Neural cell (in vitro differentiated cells): ENCODE measurements around the gene ETV3L. TPM values are rescaled to one million over a fixed set of nuclear protein-coding genes. Genes with fewer than 3 reads are reported as not detected.

ENCODE experiments used
- H2AFZ ChIP-seq: fragments of 200-600, 300-800 bp; sonication (generic), shearing (Covaris generic); 2 replicates; pipeline ENCODE4 v1.6.0; 2014; ENCODE audit warnings: low read depth, mild to moderate bottlenecking, antibody characterized with exemption, low read length, moderate library complexity
- H3F3A ChIP-seq: fragments of 200-600 bp; shearing (Covaris generic); 2 replicates; pipeline ENCODE4 v1.6.1; 2016; ENCODE audit warnings: mild to moderate bottlenecking, moderate library complexity, mixed read lengths, antibody characterized with exemption, low read length; ENCODE audit not compliant: insufficient read depth, poor library complexity, severe bottlenecking
- H3K27ac ChIP-seq: fragments of 200-600, 300-800 bp; sonication (generic), shearing (Covaris generic); 2 replicates; pipeline ENCODE4 v1.5.1; 2014; ENCODE audit warnings: mild to moderate bottlenecking, low read length, moderate library complexity
- H3K27me3 ChIP-seq: fragments of 300-800, 200-600 bp; sonication (generic), shearing (Covaris generic); 2 replicates; pipeline ENCODE4 v1.6.0; 2014; ENCODE audit warnings: mild to moderate bottlenecking, low read depth, low read length, moderate library complexity; ENCODE audit not compliant: insufficient read depth
- H3K36me3 ChIP-seq: fragments of 300-800, 200-600 bp; sonication (generic), shearing (Covaris generic); 2 replicates; pipeline ENCODE4 v1.5.1; 2014; ENCODE audit warnings: mild to moderate bottlenecking, antibody characterized with exemption, low read length, moderate library complexity; ENCODE audit not compliant: insufficient read depth
- H3K4me2 ChIP-seq: fragments of 300-800, 200-600 bp; sonication (generic), shearing (Covaris generic); 2 replicates; pipeline ENCODE4 v1.6.0; 2014; ENCODE audit warnings: mild to moderate bottlenecking, low read length
- H3K4me3 ChIP-seq: fragments of 300-800, 200-600 bp; sonication (generic), shearing (Covaris generic); 2 replicates; pipeline ENCODE4 v1.5.1; 2014; ENCODE audit warnings: mild to moderate bottlenecking, low read length, moderate library complexity
- H3K79me2 ChIP-seq: fragments of 200-600 bp; shearing (Covaris generic); replicated peaks from 2 replicates; pipeline ENCODE4 v1.6.0; 2014; ENCODE audit warnings: mild to moderate bottlenecking, low read length, moderate library complexity; ENCODE audit not compliant: insufficient read depth
- H3K9ac ChIP-seq: fragments of 300-800, 200-600 bp; sonication (generic), shearing (Covaris generic); 2 replicates; pipeline ENCODE4 v1.6.1; 2016; ENCODE audit warnings: mild to moderate bottlenecking, low read length, mixed read lengths
- H3K9me2 ChIP-seq: fragments of 200-600 bp; shearing (Covaris generic); 2 replicates; pipeline ENCODE4 v1.6.1; 2016; ENCODE audit warnings: mild to moderate bottlenecking, low read length, mixed read lengths; ENCODE audit not compliant: insufficient read depth
- H3K9me3 ChIP-seq: fragments of 200-600, 300-800 bp; sonication (generic), shearing (Covaris generic); 2 replicates; pipeline ENCODE4 v1.6.1; 2016; ENCODE audit warnings: mild to moderate bottlenecking, mixed run types, low read length, moderate library complexity, mixed read lengths
- H4K20me1 ChIP-seq: fragments of 200-600 bp; shearing (Covaris generic); 2 replicates; pipeline ENCODE4 v1.6.1; 2016; ENCODE audit warnings: mild to moderate bottlenecking, mixed run types; ENCODE audit not compliant: insufficient read depth
- CTCF ChIP-seq: fragments of 450-650 bp; IDR thresholded peaks from 2 replicates; pipeline ENCODE4 v1.5.1; 2014; ENCODE audit warnings: antibody characterized with exemption, mild to moderate bottlenecking, moderate library complexity; ENCODE audit not compliant: poor library complexity, severe bottlenecking
- EP300 ChIP-seq: fragments of 450-650 bp; conservative IDR thresholded peaks from 2 replicates; pipeline ENCODE4 v1.6.1; 2014; ENCODE audit warnings: antibody characterized with exemption, mild to moderate bottlenecking, moderate library complexity; ENCODE audit not compliant: poor library complexity, severe bottlenecking
- EZH2 ChIP-seq: fragments of 200-600, 300-800 bp; shearing (Covaris generic), sonication (generic); IDR thresholded peaks from 2 replicates; pipeline ENCODE4 v1.6.1; 2014; ENCODE audit warnings: antibody characterized with exemption, low read length, borderline replicate concordance, mild to moderate bottlenecking; ENCODE audit not compliant: insufficient read depth, poor library complexity, severe bottlenecking
- MXI1 ChIP-seq: fragments of 450-650 bp; conservative IDR thresholded peaks from 2 replicates; pipeline ENCODE4 v1.6.1; 2014; ENCODE audit warnings: antibody characterized with exemption, mild to moderate bottlenecking; ENCODE audit not compliant: poor library complexity, severe bottlenecking
- POLR2AphosphoS5 ChIP-seq: IDR thresholded peaks from 2 replicates; pipeline ENCODE4 v1.6.1; 2012
- RAD21 ChIP-seq: fragments of 450-650 bp; conservative IDR thresholded peaks from 2 replicates; pipeline ENCODE4 v1.6.1; 2014; ENCODE audit warnings: antibody characterized with exemption, mild to moderate bottlenecking, moderate library complexity
- REST ChIP-seq: IDR thresholded peaks from 2 replicates; pipeline ENCODE4 v1.6.1; 2012; ENCODE audit warnings: borderline replicate concordance
- SMC3 ChIP-seq: fragments of 450-650 bp; conservative IDR thresholded peaks from 2 replicates; pipeline ENCODE4 v1.6.1; 2014; ENCODE audit warnings: antibody characterized with exemption, mild to moderate bottlenecking, moderate library complexity; ENCODE audit not compliant: poor library complexity
- TAF1 ChIP-seq: IDR thresholded peaks from 2 replicates; pipeline ENCODE4 v1.6.1; 2012; ENCODE audit warnings: low read depth
- polyA plus RNA-seq: library from polyadenylated mRNA; depleted of rRNA; stranded (reverse); fragments of >200 nt; gene quantifications from 2 replicates; pipeline ENCODE4 v1.2.3, GENCODE V29; 2014

The ETV3L gene
- polyA plus RNA-seq, 1 donor from 2014 or later, result not detected

GRCh38 chr1:157139052-157139715 is 39.6 kb upstream of the ETV3L start:
- Histone ChIP-seq H3K9me3 (no peaks in the 10 kb centered on the region), H3K9ac (peak overlapping the region; percentile 95), H3K4me2 (peak overlapping the region; percentile 97), H3F3A (no peaks in the 10 kb centered on the region), H3K27me3 (no peaks in the 10 kb centered on the region), H3K79me2 (peaks cover 17% of the 10 kb centered on the region), H2AFZ (peak overlapping the region; percentile 74), H3K4me3 (peak overlapping the region; percentile 92), H3K36me3 (peaks cover 4% of the 10 kb centered on the region), H3K27ac (peak overlapping the region; percentile 95), H3K9me2 (no peaks in the 10 kb centered on the region), H4K20me1 (peaks cover 3% of the 10 kb centered on the region)
- TF ChIP-seq POLR2AphosphoS5 (no peak), MXI1 (no peak), TAF1 (no peak), EZH2 (no peak), SMC3 (no peak), RAD21 (no peak), EP300 (no peak), CTCF (no peak), REST (no peak)

- peak within 1 kb of the TSS; percentile 99 for H3K4me2 ChIP-seq
- H4K20me1 ChIP-seq, result peaks cover 3% of the 10 kb centered on the region
- H3K27ac ChIP-seq, result peak within 1 kb of the TSS; percentile 95
- H3K4me3 ChIP-seq, result peak within 1 kb of the TSS; percentile 92
- H3K27me3 ChIP-seq, result no peaks in the 10 kb centered on the region
- no peaks in the 10 kb centered on the region for H3K9me2 ChIP-seq
- TF ChIP-seq SMC3 (peak; percentile 40), RAD21 (no peak), TAF1 (peak; percentile 20), EZH2 (no peak), MXI1 (peak; percentile 69), REST (peak; percentile 60), CTCF (no peak), POLR2AphosphoS5 (peak; percentile 94), EP300 (peak; percentile 78)
- H3K79me2 ChIP-seq, result peaks cover 17% of the 10 kb centered on the region
- H3K9ac ChIP-seq, result peak within 1 kb of the TSS; percentile 95
- peaks cover 4% of the 10 kb centered on the region for H3K36me3 ChIP-seq
- H3F3A ChIP-seq, result no peaks in the 10 kb centered on the region
- H3K9me3 ChIP-seq, result no peaks in the 10 kb centered on the region
- peak within 1 kb of the TSS; percentile 74 for H2AFZ ChIP-seq
Measured at GRCh38 chr1:157138220-157139051, 38.8 kb upstream of the ETV3L start, which contains the start of gene ETV3. Gene ETV3, minus strand, starts transcription at chr1:157138395. Its CDS starts 2,043 bp downstream, at chr1:157136352.
